HG03571 (cell line): ENCODE data around the gene SF3B4.
"Not testable (repeated sequence)": the region's sequence is repeated elsewhere in the genome, so short reads cannot be mapped to it uniquely, and the experiment has no call there.

Source experiments
- ATAC-seq: cut with Tn5 transposase; IDR thresholded peaks from one replicate; pipeline ENCODE4 v1.9.1; 2021; ENCODE audit not compliant: unreplicated experiment

The SF3B4 gene

GRCh38 chr1:149927563-149928400 is at the start of gene SF3B4:
SF3B4 (minus strand) TSS chr1:149927803; CDS start chr1:149927759, 44 bp downstream.
- peak; percentile 88 for ATAC-seq

- ATAC-seq: no peak
These were observed 49.7 kb upstream of the SF3B4 start for GRCh38 chr1:149977345-149977744.

- ATAC-seq: no peak
These were observed 44.9 kb upstream of the SF3B4 start for GRCh38 chr1:149972547-149972946.

- ATAC-seq: no peak
These were observed 40.0 kb upstream of the SF3B4 start for GRCh38 chr1:149967646-149968045.

- ATAC-seq: no peak
These were observed 39.4 kb upstream of the SF3B4 start for GRCh38 chr1:149967041-149967440.

- no peak for ATAC-seq
These were observed 38.8 kb upstream of the SF3B4 start for GRCh38 chr1:149966405-149966804.

- no peak for ATAC-seq
These were observed 37.8 kb upstream of the SF3B4 start for GRCh38 chr1:149965440-149965839.

- no peak for ATAC-seq
These were observed 35.8 kb upstream of the SF3B4 start for GRCh38 chr1:149963358-149963757.

- ATAC-seq: no peak
These were observed 35.1 kb upstream of the SF3B4 start for GRCh38 chr1:149962736-149963135.

- no peak for ATAC-seq
These were observed 34.5 kb upstream of the SF3B4 start for GRCh38 chr1:149962039-149962647.

- not testable (repeated sequence) for ATAC-seq
These were observed 29.9 kb upstream of the SF3B4 start for GRCh38 chr1:149957548-149957947.

- ATAC-seq: no peak
These were observed 22.3 kb upstream of the SF3B4 start for GRCh38 chr1:149949911-149950310.

GRCh38 chr1:149945206-149945605 is 17.6 kb upstream of the SF3B4 start:
- ATAC-seq: no peak

- no peak for ATAC-seq
These were observed 15.3 kb upstream of the SF3B4 start for GRCh38 chr1:149942885-149943284.

- no peak for ATAC-seq
These were observed 14.6 kb upstream of the SF3B4 start for GRCh38 chr1:149942207-149942606.

- ATAC-seq: no peak
These were observed 12.8 kb upstream of the SF3B4 start for GRCh38 chr1:149940427-149940826.

GRCh38 chr1:149938668-149939003 is 11.0 kb upstream of the SF3B4 start:
- not testable (repeated sequence) for ATAC-seq

- no peak for ATAC-seq
These were observed 10.2 kb upstream of the SF3B4 start for GRCh38 chr1:149937759-149938158.

GRCh38 chr1:149936992-149937705 is 9.5 kb upstream of the SF3B4 start:
- ATAC-seq: no peak

GRCh38 chr1:149936170-149936991 is 8.8 kb upstream of the SF3B4 start, which contains the start of gene MTMR11:
MTMR11 (minus strand) TSS chr1:149936879; CDS start chr1:149936647, 232 bp downstream.
- no peak for ATAC-seq

- ATAC-seq: no peak
These were observed 6.8 kb upstream of the SF3B4 start for GRCh38 chr1:149934356-149934755.
